AG04450 (cell line): ENCODE results near the gene DCLK2. TPM values are rescaled to one million over a fixed set of nuclear protein-coding genes. Genes with fewer than 3 reads are reported as not detected.
"Not testable (repeated sequence)": the region's sequence is repeated elsewhere in the genome, so short reads cannot be mapped to it uniquely, and the experiment has no call there.

Source experiments
- CTCF ChIA-PET: fragments of 300-600, 350-600 bp; formaldehyde crosslinking; extraction: SDS; loops from one replicate; lab custom pipeline; 2022; ENCODE audit warnings: antibody characterized with exemption, inconsistent platforms; lab: Charles Lee
- POLR2A ChIA-PET: fragments of 350-600 bp; formaldehyde crosslinking; extraction: SDS; loops from one replicate; lab custom pipeline; 2021; ENCODE audit warnings: antibody characterized with exemption, inconsistent platforms; lab: Yijun Ruan, JAX
- DNase-seq: peaks from one replicate; pipeline ENCODE4 v3.0.0-alpha.2; 2011; ENCODE audit warnings: low read depth, low spot score
- H3K27ac ChIP-seq: one replicate; pipeline ENCODE4 v1.5.1; 2012; ENCODE audit warnings: low read depth, low read length, control low read depth
- H3K27me3 ChIP-seq: one replicate; pipeline ENCODE4 v1.6.0; 2012; ENCODE audit warnings: low read length; ENCODE audit not compliant: control insufficient read depth, insufficient read depth
- H3K4me3 ChIP-seq: 2 replicates; pipeline ENCODE4 v1.5.1; 2011; ENCODE audit warnings: mild to moderate bottlenecking, low read depth, low read length, control low read depth
- H3K9me3 ChIP-seq: 2 replicates; pipeline ENCODE4 v1.5.1; 2012; ENCODE audit warnings: low read length; ENCODE audit not compliant: control insufficient read depth, insufficient read depth
- polyA plus RNA-seq: library from polyadenylated mRNA; depleted of rRNA; stranded (reverse); fragments of >200 nt; gene quantifications from 2 replicates; pipeline ENCODE4 v1.2.3, GENCODE V29; 2011
- TF ChIP-seq, protein P1 (sequence below): IDR thresholded peaks from 2 replicates; pipeline ENCODE4 v1.5.1; 2011; ENCODE audit warnings: low read depth, low read length, control low read depth, inconsistent platforms

Gene DCLK2
- polyA plus RNA-seq, 1 experiment = 7.3 TPM

DNA sequence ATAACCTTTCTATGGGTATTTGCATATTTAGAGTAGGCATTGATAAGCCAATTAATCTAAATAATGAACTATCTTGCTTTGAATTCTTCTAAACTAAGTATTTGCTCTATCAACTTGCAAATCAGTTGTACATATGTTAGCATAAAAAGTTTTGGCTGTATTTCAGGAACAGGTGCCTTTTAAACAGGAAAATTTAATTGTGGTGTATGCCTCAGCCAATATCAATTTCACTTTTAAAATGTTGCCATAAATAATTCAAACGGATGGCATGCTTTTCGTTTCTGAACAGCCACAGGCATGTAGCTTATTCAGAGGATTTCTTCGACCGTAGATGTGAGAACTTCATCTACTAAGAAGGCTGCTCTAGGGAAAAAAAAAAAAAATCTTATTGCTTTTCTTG, 99.9 kb downstream of the DCLK2 start:
- no peak overlapping the region for H3K27ac ChIP-seq
- TF ChIP-seq, protein P1, sequence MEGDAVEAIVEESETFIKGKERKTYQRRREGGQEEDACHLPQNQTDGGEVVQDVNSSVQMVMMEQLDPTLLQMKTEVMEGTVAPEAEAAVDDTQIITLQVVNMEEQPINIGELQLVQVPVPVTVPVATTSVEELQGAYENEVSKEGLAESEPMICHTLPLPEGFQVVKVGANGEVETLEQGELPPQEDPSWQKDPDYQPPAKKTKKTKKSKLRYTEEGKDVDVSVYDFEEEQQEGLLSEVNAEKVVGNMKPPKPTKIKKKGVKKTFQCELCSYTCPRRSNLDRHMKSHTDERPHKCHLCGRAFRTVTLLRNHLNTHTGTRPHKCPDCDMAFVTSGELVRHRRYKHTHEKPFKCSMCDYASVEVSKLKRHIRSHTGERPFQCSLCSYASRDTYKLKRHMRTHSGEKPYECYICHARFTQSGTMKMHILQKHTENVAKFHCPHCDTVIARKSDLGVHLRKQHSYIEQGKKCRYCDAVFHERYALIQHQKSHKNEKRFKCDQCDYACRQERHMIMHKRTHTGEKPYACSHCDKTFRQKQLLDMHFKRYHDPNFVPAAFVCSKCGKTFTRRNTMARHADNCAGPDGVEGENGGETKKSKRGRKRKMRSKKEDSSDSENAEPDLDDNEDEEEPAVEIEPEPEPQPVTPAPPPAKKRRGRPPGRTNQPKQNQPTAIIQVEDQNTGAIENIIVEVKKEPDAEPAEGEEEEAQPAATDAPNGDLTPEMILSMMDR = no peak
- POLR2A ChIA-PET = no interaction called here
- H3K27me3 ChIP-seq = no peaks in the 10 kb centered on the region
- DNase-seq = peak; percentile 11
- CTCF ChIA-PET = interaction anchor here (0.7 to 1.4 kb wide), 2 partner anchors 31 to 93 kb away, joined by 3 to 5 read pairs; no protein-coding TSS in a partner anchor
- no peaks in the 10 kb centered on the region for H3K9me3 ChIP-seq
- H3K4me3 ChIP-seq = no peak overlapping the region

DNA sequence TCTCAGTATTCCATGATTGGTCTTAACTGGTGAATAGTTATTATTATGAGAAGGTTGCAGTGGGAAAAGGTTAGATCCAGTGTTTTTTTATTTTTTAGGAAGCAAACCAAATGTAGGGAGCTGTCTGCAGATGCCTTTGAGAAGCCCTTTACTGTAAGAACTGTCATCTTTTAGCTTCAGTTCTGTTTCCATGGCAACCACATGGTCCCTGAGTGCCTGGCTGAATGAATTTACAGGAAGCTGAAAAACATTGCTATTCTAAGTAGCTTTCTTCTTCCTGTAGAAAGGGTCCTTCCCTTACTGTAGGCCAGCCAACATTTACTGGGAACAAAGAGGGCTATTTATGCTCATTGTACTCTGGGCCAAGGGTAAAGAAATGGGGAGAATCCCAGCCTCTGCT, 103.3 kb downstream of the DCLK2 start:
- no peak overlapping the region for H3K27ac ChIP-seq
- H3K9me3 ChIP-seq = no peaks in the 10 kb centered on the region
- no peak for DNase-seq
- ChIA-PET CTCF (interaction anchor here (1.9 kb wide), 1 partner anchor 28 kb away, joined by 7 read pairs; no protein-coding TSS in a partner anchor), POLR2A (no interaction called here)
- H3K4me3 ChIP-seq = no peak overlapping the region
- no peaks in the 10 kb centered on the region for H3K27me3 ChIP-seq
- TF ChIP-seq, protein P1 = no peak

DNA sequence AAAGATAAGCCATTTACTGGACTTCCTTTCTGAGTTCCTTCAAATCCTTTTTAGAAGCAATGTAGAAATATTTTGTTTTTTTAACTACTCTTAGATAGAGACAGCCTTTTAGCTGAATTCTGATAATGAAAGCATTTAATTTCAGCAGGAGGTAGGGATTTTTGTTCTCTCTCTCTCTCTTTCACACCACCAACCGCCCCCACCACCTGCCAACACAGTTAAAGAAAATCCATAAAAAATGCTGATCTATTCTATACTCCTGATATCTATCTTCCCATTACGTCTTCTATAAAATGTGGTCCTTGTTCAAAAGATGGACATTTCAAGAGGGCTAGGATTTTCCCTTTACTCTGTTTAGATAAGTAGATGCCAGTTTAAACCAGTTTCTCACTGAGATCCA, 104.5 kb downstream of the DCLK2 start:
- TF ChIP-seq, protein P1 = no peak
- ChIA-PET POLR2A (no interaction called here), CTCF (interaction anchor here (1.9 kb wide), 1 partner anchor 27 kb away, joined by 7 read pairs; no protein-coding TSS in a partner anchor)
- no peaks in the 10 kb centered on the region for H3K9me3 ChIP-seq
- H3K27ac ChIP-seq = no peak overlapping the region
- no peak for DNase-seq
- H3K27me3 ChIP-seq = no peaks in the 10 kb centered on the region
- no peak overlapping the region for H3K4me3 ChIP-seq

DNA sequence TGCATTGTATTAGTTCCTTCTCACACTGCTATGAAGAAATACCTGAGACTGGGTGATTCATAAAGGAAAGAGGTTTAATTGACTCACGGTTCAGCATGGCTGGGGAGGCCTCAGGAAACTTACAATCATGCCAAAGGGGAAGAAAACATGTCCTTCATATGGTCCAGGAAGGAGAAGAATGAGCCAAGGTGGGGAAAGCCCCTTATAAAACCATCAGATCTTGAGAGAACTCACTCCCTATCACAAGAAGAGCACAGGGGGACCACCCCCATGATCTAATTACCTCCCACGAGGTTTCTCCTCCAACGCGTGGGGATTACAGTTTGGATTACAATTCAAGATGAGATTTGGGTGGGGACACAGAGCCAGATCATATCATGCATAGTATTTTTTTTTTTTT, 106.8 kb downstream of the DCLK2 start:
- H3K27ac ChIP-seq, H3K4me3 ChIP-seq, H3K9me3 ChIP-seq, H3K27me3 ChIP-seq, POLR2A ChIA-PET, DNase-seq: not testable (repeated sequence)
- CTCF ChIA-PET = interaction anchor here (0.7 kb wide), 1 partner anchor 32 kb away, joined by 4 read pairs; no protein-coding TSS in a partner anchor

DNA sequence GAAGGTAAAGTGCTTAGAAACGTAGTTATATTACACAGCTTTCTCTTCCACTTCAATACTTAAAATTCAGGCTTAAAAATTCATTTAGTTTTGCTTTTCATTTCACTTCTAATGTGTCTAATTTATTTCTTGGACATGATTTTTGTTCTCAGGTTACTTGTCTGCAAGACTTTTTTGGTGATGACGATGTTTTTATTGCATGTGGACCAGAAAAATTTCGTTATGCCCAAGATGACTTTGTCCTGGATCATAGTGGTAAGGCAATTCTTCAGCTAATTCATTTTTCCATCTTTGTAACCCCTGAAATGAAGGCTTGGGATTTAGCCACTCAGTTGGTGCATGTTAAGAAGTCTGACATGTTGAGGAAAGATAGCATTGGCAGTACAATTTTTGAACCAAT, 114.7 kb downstream of the DCLK2 start:
- TF ChIP-seq, protein P1 = no peak
- no peak for DNase-seq
- no peaks in the 10 kb centered on the region for H3K9me3 ChIP-seq
- no peaks in the 10 kb centered on the region for H3K27me3 ChIP-seq
- ChIA-PET POLR2A (no interaction called here), CTCF (no interaction called here)
- H3K4me3 ChIP-seq = no peak overlapping the region
- no peak overlapping the region for H3K27ac ChIP-seq

DNA sequence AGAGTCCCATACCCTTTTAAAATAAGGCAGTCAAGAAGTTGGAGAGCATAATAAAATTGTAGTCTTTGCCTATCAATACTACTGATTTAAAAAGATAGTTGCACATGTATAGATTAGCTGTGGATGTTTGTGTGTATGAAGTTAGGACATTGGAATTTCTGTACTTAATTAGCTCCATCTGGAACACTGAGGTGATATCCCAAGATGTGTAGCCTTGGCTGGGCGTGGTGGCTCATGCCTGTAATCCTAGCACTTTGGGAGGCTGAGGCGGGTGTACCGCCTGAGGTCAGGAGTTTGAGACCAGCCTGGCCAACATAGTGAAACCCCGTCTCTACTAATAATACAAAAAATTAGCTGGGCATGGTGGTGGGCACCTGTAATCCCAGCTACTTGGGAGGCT, 119.0 kb downstream of the DCLK2 start:
- POLR2A ChIA-PET, H3K27ac ChIP-seq, H3K9me3 ChIP-seq, H3K27me3 ChIP-seq, H3K4me3 ChIP-seq, DNase-seq: not testable (repeated sequence)
- CTCF ChIA-PET = interaction anchor here (1.4 kb wide), 1 partner anchor 12 kb away, joined by 4 read pairs; no protein-coding TSS in a partner anchor
